ENCODE results near the gene DEFB126.
"Not testable (repeated sequence)": the region's sequence is repeated elsewhere in the genome, so short reads cannot be mapped to it uniquely, and the experiment has no call there.

The DEFB126 gene, protein sequence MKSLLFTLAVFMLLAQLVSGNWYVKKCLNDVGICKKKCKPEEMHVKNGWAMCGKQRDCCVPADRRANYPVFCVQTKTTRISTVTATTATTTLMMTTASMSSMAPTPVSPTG

GRCh38 chr20:142290-142689 is at the start of gene DEFB126:
Gene DEFB126 (plus strand): TSS chr20:142590. CDS start chr20:142629, 39 bp downstream.
- DNase-seq (ENCODE audit: low spot score) = no peak

GRCh38 chr20:93641-94040 is 48.7 kb upstream of the DEFB126 start:
- DNase-seq (ENCODE audit: low spot score) = no peak

DNA sequence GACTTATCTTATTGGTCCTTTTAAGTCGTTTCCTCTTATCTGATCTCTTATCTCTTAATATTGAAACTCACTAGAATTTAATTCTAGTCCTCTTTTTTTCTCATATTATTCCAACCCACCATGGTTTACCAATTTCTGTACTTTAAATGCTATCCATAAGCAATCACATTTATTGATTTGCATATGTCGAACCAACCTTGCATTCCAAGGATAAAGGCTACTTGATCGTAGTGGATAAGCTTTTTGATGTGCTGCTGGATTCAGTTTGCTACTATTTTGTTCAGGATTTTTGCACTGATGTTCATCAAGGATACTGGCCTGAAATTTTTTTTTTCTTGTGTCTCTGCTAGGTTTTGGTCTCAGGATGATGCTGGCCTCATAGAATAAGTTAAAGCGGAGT is 47.2 kb upstream of the DEFB126 start:
- no peak for DNase-seq (ENCODE audit: low spot score)

- not testable (repeated sequence) for DNase-seq (ENCODE audit: low spot score)
These were observed 44.7 kb upstream of the DEFB126 start for GRCh38 chr20:97691-98090.

DNA sequence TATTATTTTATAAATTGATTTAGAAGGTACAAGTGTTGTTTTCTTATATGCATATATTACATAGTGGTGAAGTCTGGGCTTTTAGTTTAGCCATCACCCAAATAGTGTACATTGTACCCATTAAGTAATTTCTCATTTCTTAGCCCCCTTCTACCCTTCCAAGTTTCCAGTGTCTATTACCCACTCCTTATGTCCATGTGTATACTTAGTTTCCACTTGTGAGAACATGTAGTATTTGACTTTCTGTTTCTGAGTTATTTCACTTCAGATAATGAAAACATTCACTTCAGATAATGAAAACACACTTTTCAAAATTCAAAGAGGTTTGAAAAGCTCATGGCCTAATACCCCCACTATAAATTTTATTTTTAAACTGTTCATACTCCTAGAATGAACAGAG is 40.4 kb upstream of the DEFB126 start:
- DNase-seq (ENCODE audit: low spot score) = no peak

DNA sequence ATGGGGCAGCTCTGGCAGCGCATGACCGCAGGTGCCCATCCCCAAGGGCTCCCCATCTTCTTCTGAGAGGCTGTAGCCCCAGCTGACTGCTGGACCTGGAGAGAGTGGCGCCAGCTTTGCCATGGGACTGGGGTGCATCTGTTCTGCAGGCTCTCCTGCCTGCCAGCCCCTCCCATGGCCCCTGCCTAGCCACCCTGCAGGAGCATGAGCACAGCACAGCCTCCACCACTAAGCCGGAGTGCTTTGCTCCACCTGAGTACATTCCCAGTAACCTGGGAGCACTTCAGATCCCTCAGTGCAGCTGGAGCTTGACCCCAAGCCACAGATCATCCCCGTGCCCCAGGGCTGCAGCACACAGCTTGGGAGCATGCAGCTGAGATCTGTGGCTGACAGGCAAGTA is 38.9 kb upstream of the DEFB126 start:
- DNase-seq (ENCODE audit: low spot score) = no peak

DNA sequence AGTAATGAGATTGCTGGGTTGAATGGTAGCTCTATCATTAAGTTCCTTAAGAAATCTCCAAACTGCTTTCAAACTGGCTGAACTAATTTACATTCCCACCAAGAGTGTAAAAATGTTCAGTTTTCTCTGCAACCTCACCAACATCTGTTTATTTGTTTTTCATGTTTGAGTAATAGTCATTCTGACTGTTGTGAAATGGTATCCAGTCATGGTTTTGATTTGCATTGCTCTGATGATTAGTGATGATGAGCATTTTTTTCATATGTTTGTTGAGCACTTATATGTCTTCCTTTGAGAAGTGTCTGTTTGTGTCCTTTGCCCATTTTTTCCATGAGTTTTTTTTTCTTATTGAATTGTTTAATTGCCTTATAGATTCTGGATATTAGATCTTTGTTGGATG is 30.0 kb upstream of the DEFB126 start:
- DNase-seq (ENCODE audit: low spot score) = no peak

DNA sequence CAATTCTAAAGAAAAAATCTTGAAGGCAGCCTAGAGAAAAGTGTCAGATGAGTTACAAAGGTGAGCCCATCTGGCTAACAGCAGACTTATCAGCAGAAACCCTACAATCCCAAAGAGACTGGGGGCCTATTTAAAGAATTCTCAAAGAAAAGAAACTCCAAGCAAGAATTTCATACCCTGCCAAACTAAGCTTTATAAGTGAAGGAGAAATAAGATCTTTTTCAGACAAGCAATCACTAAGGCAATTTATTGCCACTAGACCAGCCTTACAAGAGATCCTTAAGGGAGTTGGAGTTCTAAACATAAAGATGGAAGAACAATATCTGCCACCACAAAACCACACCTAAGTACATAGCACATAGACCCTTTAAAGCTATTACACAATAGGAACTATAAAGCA is 24.9 kb upstream of the DEFB126 start:
- DNase-seq (ENCODE audit: low spot score) = no peak

GRCh38 chr20:129786-130323 is 12.5 kb upstream of the DEFB126 start:
- not testable (repeated sequence) for DNase-seq (ENCODE audit: low spot score)

- DNase-seq (ENCODE audit: low spot score) = no peak
These were observed 4.5 kb upstream of the DEFB126 start for GRCh38 chr20:137668-138490.

- no peak for DNase-seq (ENCODE audit: low spot score)
These were observed 3.5 kb downstream of the DEFB126 start for GRCh38 chr20:145877-146276.

- no peak for DNase-seq (ENCODE audit: low spot score)
These were observed 9.7 kb downstream of the DEFB126 start for GRCh38 chr20:152131-152530.

DNA sequence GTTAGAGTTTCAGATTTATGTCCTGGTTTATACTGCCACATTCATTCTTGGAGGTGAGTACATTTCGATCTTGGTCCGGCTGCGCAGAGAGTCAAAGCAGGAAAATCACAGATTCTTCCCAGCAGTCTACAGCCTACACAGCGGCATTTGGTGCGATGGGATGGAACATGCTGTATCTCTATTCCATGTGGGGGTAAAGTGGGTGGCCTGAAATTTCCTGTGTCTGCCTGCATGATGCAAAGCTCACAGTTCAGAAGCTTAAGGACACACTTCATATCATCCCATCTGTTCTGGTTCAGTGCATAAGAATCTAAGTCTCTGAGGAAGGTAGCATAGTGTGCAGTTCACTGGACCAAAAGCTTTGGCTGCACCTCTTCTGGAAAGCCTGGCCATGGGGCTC is 14.8 kb downstream of the DEFB126 start, which contains the start of gene DEFB127:
TSS of gene DEFB127 (plus strand) at position 301 of the 400 bp plus-strand sequence. CDS start at position 392, 91 bp downstream.
- DNase-seq (ENCODE audit: low spot score) = no peak

DNA sequence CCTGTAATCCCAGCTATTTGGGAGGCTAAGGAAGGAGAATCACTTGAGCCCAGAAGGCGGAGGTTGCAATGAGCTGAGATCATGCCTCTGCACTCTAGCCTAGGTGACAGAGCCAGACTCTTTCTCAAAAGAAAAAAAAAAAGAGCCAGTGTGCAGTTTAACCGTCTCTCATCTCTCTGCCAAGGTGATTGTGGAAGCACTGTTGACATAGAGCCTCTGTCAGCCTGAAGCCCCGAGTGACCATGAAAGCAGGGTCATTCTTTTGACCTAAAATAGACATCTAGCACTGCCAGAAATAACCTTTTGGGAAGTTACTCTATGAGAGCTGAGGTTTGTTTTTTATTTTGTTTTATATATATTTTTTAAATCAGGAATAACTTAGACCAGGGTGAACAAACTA is 22.2 kb downstream of the DEFB126 start:
- no peak for DNase-seq (ENCODE audit: low spot score)

DNA sequence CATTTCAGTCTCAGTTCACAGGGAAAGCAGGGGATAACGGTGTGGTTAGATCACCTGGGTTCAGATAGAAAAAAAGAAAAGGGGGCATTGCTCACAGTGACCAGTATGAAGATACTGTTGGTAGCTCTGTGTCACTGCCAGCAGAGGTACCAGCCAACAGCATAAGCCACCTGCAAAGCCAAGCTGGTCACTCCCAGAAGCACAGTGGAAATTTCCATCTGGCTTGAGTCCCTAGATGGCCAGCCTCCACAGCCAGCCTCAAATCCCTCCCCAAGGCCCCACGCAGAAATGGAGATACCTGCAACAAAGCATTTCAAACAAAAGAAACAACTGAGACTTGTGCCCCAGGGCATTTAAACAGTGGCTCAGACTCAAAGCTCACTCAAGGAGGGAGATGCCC is 26.5 kb downstream of the DEFB126 start:
- DNase-seq (ENCODE audit: low spot score) = no peak

DNA sequence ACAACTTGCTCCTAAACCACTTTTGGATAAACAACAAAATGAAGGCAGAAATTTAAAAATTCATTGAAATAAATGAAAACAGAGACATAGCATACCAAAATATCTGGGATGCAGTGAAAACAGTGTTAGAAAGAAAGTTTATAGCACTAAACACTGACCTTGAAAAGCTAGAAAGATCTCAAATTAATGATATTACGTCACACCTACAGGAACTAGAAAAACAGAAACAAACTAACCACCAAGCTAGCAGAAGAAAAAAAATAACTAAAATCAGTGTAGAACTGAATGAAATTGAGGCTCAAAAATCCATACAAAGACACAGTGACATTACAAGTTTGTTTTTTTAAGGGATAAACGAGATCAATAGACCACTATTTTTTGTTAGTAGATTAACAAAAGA is 41.9 kb downstream of the DEFB126 start:
- DNase-seq (ENCODE audit: low spot score) = no peak

DNA sequence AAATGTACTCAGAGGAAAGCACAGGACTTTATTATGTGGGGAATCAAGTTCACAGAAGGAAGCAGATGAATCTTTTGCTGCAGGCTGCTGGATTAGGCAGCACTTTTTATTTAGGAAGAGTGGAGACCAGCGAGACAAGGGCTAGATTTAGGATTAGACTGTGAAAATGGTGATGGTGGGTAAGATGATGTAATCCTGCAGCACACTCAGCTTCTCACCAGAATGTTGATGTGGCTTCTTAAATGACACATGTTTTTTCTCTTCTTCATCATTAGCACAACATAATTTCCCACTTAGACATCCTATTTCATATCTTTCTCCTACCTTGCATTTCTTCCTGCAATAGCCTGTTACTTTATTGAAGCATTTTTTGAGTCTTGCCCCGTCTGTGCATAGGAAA is 45.3 kb downstream of the DEFB126 start:
- no peak for DNase-seq (ENCODE audit: low spot score)

DNA sequence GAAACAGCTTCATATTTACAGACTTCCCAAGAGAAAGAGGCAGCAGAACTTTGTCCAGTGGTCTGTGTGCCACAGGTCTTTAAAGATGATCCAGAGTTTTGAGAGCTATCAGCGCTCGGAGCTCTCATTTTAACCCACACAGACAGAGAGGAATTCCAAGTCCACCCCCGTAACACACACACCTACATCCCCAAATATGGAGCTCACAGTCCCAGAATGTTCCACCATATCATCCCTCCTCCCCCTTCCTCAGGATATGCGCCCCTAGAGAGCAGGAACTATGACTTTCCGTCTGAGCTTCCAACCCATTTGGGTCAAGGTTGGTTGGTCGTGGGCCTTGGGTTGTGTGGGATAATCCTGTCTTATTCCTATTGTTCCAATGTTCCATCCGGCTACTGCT is 47.2 kb downstream of the DEFB126 start, which contains the start of gene DEFB128:
TSS of gene DEFB128 (minus strand) at position 101 of the 400 bp plus-strand sequence. CDS start at position 13, 88 bp downstream.
- DNase-seq (ENCODE audit: low spot score) = no peak

All from left forelimb (tissue), 1 donor.